ENCODE measurements around the gene HM13. TPM values are rescaled to one million over a fixed set of nuclear protein-coding genes. Genes with fewer than 3 reads are reported as not detected.
A peak's percentile ranks its signal among the peaks of the same experiment; 100 is the strongest.

Gene HM13
- total and polyA plus RNA-seq, 9 donors: 30.2 to 158 (median 97.3) TPM

DNA sequence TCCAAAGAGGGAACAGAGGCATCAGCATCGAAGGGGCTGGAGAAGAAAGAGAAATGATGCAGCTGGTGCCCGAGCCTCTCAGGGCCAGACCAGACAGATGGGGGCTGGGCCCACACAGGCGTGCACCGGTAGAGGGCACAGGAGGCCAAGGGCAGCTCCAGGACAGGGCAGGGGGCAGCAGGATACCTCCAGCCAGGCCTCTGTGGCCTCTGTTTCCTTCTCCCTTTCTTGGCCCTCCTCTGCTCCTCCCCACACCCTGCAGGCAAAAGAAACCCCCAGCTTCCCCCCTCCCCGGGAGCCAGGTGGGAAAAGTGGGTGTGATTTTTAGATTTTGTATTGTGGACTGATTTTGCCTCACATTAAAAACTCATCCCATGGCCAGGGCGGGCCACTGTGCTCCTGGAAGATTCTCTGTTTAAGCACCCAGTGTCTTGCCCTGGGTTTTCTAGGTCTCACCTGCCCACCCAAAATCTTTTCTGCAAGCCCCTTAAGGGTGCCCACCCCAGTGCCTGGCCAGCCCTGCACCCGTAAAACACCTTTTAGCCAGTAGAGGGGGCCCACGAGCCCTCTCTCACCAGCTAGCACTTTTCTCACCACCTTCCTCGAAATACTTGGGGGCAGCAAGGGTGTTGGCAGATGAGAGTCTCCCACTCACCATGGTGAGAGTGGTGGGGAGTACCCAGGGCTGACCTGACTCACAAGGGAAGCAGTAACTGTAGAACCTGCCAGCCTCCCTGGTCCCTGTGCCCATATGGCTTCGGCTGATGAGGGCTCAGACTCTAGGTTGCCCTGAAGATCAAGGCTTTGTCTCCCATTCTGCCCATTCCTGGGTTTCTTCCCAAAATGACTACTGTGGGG lies 55.1 kb downstream of the HM13 start:
- no peaks in the 10 kb centered on the region for H3K27me3 ChIP-seq
- intact Hi-C loops (cut with DNase I): loop anchor here in 2 of 4 donors (2.0 to 10.0 kb wide), 3 partner anchors 38 to 145 kb away; partner anchors contain the start of gene ID1 (in 1 of the 2)
- peak overlapping the region; percentile 53 to 65 for H3K27ac ChIP-seq
- peak; percentile 52 to 78 (median 69) for DNase-seq
- no peaks in the 10 kb centered on the region for H3K9me3 ChIP-seq
- 24 to 30% (median 26%) methylated on average over 10 of the region's 10 CpGs for WGBS, 3 donors
- TF ChIP-seq POLR2A (IDR thresholded peaks at IDR 0.05) (no peak), EP300 (IDR thresholded peaks at IDR 0.05) (no peak)
- TF ChIP-seq, protein P1, sequence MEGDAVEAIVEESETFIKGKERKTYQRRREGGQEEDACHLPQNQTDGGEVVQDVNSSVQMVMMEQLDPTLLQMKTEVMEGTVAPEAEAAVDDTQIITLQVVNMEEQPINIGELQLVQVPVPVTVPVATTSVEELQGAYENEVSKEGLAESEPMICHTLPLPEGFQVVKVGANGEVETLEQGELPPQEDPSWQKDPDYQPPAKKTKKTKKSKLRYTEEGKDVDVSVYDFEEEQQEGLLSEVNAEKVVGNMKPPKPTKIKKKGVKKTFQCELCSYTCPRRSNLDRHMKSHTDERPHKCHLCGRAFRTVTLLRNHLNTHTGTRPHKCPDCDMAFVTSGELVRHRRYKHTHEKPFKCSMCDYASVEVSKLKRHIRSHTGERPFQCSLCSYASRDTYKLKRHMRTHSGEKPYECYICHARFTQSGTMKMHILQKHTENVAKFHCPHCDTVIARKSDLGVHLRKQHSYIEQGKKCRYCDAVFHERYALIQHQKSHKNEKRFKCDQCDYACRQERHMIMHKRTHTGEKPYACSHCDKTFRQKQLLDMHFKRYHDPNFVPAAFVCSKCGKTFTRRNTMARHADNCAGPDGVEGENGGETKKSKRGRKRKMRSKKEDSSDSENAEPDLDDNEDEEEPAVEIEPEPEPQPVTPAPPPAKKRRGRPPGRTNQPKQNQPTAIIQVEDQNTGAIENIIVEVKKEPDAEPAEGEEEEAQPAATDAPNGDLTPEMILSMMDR (IDR thresholded peaks at IDR 0.05): peak; percentile 46 to 73 (median 63)
- H3K4me1 ChIP-seq (ENCODE audit: insufficient read depth): peaks cover 3% of the 10 kb centered on the region
- H3K4me3 ChIP-seq: no peak overlapping the region
- no peaks in the 10 kb centered on the region for H3K36me3 ChIP-seq

DNA sequence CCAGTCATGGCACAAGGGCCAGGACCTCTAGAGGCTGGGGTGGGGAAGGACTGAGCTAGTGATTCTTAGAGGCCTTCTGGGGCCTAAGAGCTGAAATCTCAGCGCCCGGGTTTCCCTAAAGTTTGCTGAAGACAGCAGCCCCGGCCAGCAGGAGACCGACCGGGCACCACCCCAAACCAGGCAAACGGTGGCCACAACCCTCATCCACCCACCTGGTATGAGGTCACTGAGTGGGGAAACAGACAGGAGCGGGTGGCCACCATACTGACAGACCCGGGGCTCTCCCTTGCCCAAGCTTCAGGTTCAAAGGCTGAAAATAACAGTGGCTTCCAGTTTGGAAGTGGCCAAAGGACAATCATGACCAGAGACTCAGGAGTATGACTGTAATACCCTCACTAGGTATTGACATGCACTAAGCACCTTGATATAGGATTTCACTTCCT lies 55.8 kb downstream of the HM13 start:
- Histone ChIP-seq H3K4me3 (no peak overlapping the region), H3K36me3 (no peaks in the 10 kb centered on the region), H3K27ac (peak overlapping the region; percentile 53 to 65), H3K9me3 (no peaks in the 10 kb centered on the region), H3K4me1 (ENCODE audit: insufficient read depth) (peaks cover 3% of the 10 kb centered on the region), H3K27me3 (no peaks in the 10 kb centered on the region)
- no peak for DNase-seq
- 70 to 82% (median 75%) methylated on average over 8 of the region's 8 CpGs for WGBS, 3 donors
- intact Hi-C loops (cut with DNase I): loop anchor here in 1 of 4 donors (5.0 kb wide), 1 partner anchor 37 kb away; the partner anchor contains the start of gene ID1
- TF ChIP-seq, protein P1 (IDR thresholded peaks at IDR 0.05): no peak
- no peak for TF ChIP-seq EP300 (IDR thresholded peaks at IDR 0.05)
- no peak for TF ChIP-seq POLR2A (IDR thresholded peaks at IDR 0.05)

DNA sequence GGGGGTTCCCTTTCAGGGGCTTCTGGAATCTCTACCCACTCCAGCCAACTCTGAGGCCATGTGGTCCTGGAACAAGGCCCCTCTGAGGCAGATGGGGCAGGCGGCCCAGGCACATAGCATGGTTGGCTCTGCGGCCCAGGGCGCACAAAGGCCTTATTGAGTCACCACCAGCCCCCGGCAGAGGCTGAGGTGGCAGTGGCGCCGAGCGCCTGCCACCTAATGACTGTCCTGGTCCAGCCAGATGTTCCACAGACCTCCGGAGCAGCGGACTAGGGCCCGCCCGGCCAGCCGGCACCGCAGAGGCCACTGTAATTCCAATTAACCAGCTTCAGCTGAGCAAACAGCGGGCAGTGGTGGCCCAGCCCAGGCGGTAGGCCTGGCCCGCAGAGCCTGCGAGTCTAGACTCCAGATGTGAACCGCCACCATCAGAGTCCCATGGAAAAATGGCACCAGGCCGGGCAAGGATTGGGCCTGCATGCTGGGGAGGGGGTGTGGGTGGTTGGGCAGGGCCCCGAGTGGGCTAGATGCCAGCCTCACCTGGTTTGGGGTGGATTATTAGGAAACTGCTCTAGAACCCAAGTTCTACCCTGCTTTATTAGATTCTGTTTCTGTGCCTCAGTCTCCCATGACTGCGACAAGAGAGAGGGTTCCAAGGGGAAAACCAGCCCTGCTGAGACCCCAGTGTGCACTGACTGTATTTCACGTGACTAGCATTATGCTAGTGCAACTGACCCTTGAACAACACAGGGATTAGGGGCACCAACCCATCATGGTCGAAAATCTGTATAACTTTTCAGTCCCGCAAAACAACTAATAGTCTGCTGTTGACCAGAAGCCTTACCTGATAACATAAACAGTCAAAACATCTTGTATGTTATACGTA lies 56.7 kb downstream of the HM13 start:
- intact Hi-C loops (cut with DNase I): loop anchor here in 1 of 4 donors (5.0 kb wide), 1 partner anchor 36 kb away; the partner anchor contains the start of gene ID1
- WGBS, 3 donors: 88 to 89% (median 88%) methylated on average over 25 of the region's 25 CpGs
- H3K4me1 ChIP-seq (ENCODE audit: insufficient read depth): peaks cover 3% of the 10 kb centered on the region
- H3K4me3 ChIP-seq: no peak overlapping the region
- H3K27me3 ChIP-seq: no peaks in the 10 kb centered on the region
- H3K36me3 ChIP-seq: no peaks in the 10 kb centered on the region
- peak overlapping the region in 1 of 2 donors; percentile 94 for H3K27ac ChIP-seq
- TF ChIP-seq, protein P1 (IDR thresholded peaks at IDR 0.05): no peak
- TF ChIP-seq POLR2A (IDR thresholded peaks at IDR 0.05) (no peak), EP300 (IDR thresholded peaks at IDR 0.05) (no peak)
- H3K9me3 ChIP-seq: no peaks in the 10 kb centered on the region
- peak in 4 of 5 donors; percentile 24 to 61 (median 50) for DNase-seq

All from ovary (tissue), 9 donors.